ENCODE measurements around the gene C19orf47.
"Not testable (repeated sequence)": the region's sequence is repeated elsewhere in the genome, so short reads cannot be mapped to it uniquely, and the experiment has no call there.

C19orf47 gene

GRCh38 chr19:40344422-40344821 is 3.8 kb downstream of the C19orf47 start:
- DNase-seq, result no peak

GRCh38 chr19:40342644-40343311 is 5.4 kb downstream of the C19orf47 start:
- DNase-seq, result no peak

GRCh38 chr19:40341601-40342482 is 6.4 kb downstream of the C19orf47 start:
- no peak for DNase-seq

- no peak for DNase-seq
Measured at GRCh38 chr19:40339018-40339728, 9.0 kb downstream of the C19orf47 start.

GRCh38 chr19:40337594-40337993 is 10.6 kb downstream of the C19orf47 start:
- no peak for DNase-seq

- DNase-seq, result no peak
Measured at GRCh38 chr19:40337107-40337506, 11.1 kb downstream of the C19orf47 start.

GRCh38 chr19:40336601-40336900 is 11.6 kb downstream of the C19orf47 start:
- no peak for DNase-seq

- DNase-seq, result no peak
Measured at GRCh38 chr19:40335855-40336600, 12.2 kb downstream of the C19orf47 start.

- DNase-seq, result no peak
Measured at GRCh38 chr19:40335101-40335500, 13.1 kb downstream of the C19orf47 start.

GRCh38 chr19:40333083-40333482 is 15.1 kb downstream of the C19orf47 start:
- not testable (repeated sequence) for DNase-seq

- DNase-seq, result no peak
Measured at GRCh38 chr19:40332669-40333068, 15.5 kb downstream of the C19orf47 start.

- DNase-seq, result no peak
Measured at GRCh38 chr19:40331052-40331451, 17.1 kb downstream of the C19orf47 start.

GRCh38 chr19:40326201-40326600 is 22.0 kb downstream of the C19orf47 start:
- no peak for DNase-seq

GRCh38 chr19:40323705-40324104 is 24.5 kb downstream of the C19orf47 start:
- DNase-seq, result no peak

- DNase-seq, result no peak
Measured at GRCh38 chr19:40322951-40323615, 25.1 kb downstream of the C19orf47 start.

GRCh38 chr19:40322271-40322610 is 26.0 kb downstream of the C19orf47 start:
- DNase-seq, result no peak

GRCh38 chr19:40321566-40322270 is 26.5 kb downstream of the C19orf47 start:
- no peak for DNase-seq

GRCh38 chr19:40321076-40321475 is 27.1 kb downstream of the C19orf47 start:
- DNase-seq, result no peak

GRCh38 chr19:40320558-40320935 is 27.6 kb downstream of the C19orf47 start:
- DNase-seq, result no peak

GRCh38 chr19:40317338-40317737 is 30.9 kb downstream of the C19orf47 start:
- DNase-seq, result no peak

GRCh38 chr19:40315812-40316470 is 32.3 kb downstream of the C19orf47 start:
- no peak for DNase-seq

Data from CD4-positive, alpha-beta T cell treated with Interferon alpha-2 for 1 hour (primary cell).